ENCODE results near the gene GUF1.
A peak's percentile ranks its signal among the peaks of the same experiment; 100 is the strongest.

The GUF1 gene

DNA sequence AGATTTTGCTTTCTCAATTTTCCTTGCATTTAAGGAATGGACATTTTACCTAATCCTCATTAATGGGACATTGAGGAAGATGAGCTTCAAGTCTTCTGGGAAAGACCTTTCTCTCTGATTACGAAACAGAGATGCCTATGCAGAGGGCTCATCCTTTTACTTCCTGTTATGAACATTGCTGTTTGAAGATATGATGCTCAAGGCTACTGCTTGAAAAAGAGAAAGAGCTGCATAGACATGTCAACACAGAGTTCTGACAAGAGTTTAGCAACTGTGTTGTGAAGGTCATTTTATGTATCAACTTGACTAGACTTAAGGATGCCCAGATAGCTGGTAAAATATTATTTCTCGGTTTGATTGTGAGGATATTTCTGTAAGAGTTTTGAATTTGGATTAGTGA lies 62.0 kb downstream of the GUF1 start:
- no peak overlapping the region for H3K4me3 ChIP-seq (replicated peaks in 1 of 2; ENCODE audit: low read depth in 2 of 2, low read length in 2 of 2)
- TF ChIP-seq, protein P1, sequence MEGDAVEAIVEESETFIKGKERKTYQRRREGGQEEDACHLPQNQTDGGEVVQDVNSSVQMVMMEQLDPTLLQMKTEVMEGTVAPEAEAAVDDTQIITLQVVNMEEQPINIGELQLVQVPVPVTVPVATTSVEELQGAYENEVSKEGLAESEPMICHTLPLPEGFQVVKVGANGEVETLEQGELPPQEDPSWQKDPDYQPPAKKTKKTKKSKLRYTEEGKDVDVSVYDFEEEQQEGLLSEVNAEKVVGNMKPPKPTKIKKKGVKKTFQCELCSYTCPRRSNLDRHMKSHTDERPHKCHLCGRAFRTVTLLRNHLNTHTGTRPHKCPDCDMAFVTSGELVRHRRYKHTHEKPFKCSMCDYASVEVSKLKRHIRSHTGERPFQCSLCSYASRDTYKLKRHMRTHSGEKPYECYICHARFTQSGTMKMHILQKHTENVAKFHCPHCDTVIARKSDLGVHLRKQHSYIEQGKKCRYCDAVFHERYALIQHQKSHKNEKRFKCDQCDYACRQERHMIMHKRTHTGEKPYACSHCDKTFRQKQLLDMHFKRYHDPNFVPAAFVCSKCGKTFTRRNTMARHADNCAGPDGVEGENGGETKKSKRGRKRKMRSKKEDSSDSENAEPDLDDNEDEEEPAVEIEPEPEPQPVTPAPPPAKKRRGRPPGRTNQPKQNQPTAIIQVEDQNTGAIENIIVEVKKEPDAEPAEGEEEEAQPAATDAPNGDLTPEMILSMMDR (IDR thresholded peaks at IDR 0.05; ENCODE audit: low read depth, low read length): no peak
- DNase-seq (ENCODE audit: low read depth in 2 of 2): peak in 1 of 2 donors; percentile 4
